Measurements from ENCODE around the gene KAT6B.

DNA sequence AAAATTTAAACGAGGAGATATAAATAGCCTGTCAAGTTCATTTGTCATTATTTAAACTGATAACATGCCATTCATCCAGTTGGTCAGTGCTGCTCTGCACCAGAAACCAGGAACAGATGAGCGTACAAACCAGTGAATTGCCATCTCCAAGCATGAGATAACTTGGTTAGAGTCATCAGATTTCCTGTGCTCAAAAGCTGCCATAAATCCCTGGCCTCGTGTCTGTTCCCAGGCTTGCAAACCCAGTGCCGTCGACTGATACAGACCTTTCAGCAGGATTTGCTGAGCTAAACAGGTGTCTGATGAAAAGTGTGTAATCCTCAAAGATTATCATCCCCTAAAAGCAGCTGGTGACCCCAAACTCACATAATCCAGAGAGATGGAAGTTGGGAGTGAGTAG lies 189.0 kb downstream of the KAT6B start:
- TF ChIP-seq, protein P1, sequence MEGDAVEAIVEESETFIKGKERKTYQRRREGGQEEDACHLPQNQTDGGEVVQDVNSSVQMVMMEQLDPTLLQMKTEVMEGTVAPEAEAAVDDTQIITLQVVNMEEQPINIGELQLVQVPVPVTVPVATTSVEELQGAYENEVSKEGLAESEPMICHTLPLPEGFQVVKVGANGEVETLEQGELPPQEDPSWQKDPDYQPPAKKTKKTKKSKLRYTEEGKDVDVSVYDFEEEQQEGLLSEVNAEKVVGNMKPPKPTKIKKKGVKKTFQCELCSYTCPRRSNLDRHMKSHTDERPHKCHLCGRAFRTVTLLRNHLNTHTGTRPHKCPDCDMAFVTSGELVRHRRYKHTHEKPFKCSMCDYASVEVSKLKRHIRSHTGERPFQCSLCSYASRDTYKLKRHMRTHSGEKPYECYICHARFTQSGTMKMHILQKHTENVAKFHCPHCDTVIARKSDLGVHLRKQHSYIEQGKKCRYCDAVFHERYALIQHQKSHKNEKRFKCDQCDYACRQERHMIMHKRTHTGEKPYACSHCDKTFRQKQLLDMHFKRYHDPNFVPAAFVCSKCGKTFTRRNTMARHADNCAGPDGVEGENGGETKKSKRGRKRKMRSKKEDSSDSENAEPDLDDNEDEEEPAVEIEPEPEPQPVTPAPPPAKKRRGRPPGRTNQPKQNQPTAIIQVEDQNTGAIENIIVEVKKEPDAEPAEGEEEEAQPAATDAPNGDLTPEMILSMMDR (IDR thresholded peaks at IDR 0.05), result no peak
- no peak for TF ChIP-seq POLR2A (IDR thresholded peaks at IDR 0.05)
